ENCODE data around the gene OTUB1.
"Not testable (repeated sequence)": the region's sequence is repeated elsewhere in the genome, so short reads cannot be mapped to it uniquely, and the experiment has no call there.

OTUB1 gene

DNA sequence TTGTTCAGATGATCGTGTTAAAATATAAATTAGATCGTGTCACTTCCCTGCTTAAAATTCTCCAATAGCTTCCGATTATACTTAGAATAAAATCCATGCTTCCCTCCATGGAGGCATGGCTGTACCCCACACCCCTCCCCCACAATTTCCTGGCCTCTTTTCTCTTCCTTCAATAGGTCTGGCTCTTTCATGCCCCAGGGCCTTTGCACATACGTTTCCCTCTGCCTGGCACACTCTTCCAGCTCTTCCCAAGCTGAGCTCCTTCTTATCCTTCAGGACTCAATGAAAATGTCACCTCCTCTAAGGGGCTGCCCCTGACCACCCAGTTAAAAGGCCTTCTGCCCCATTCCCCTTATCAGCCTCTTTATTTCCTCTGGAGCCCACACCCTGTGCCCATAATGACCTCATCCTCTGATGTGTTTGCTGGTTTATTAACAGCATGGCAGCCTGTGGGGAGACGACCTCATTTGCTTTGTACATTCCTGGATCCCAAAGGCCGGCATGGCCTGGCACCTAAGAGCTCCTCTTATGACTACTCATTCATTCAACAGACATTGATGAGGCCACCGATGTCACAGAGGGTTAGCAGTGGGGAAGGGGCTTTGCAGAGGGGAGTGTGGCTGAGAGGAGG is 40.5 kb downstream of the OTUB1 start:
- no peak for DNase-seq

DNA sequence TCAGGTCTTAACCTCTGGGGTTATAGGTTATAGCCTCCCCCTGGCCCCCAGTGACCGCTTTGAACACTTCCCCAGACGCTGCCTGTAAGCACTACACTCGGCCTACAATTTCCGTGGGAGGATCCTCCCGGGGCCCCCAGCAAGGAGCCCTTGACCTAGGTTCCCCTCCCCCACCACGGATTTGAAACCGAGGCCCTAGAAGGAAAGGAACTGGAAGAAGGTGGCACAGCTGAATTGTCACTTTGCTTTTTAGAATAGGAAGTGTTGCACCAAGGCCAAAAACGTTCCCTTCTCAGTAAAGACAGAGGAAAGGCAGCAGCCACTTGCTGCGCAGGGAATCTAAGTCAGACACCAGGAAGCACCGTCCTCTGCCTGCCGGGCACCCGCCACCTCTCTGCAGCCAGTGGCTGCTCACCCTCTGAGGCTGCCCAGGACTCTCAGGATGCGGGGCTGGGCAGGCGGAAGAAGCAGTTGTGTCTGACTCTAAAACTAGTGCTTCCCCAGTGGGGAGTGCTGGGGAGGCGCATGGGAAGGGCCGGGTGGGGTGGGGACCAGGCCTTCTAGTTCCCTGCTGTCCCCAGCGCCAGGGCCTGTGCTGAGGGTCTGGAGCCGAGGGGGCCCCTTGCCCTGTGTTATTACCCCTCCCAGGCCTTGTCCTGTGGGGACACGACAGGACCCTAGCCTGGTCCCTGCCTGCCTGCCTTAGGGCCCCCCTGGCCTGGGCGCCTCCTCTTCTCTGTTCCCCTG is 41.6 kb downstream of the OTUB1 start:
- no peak for DNase-seq

DNA sequence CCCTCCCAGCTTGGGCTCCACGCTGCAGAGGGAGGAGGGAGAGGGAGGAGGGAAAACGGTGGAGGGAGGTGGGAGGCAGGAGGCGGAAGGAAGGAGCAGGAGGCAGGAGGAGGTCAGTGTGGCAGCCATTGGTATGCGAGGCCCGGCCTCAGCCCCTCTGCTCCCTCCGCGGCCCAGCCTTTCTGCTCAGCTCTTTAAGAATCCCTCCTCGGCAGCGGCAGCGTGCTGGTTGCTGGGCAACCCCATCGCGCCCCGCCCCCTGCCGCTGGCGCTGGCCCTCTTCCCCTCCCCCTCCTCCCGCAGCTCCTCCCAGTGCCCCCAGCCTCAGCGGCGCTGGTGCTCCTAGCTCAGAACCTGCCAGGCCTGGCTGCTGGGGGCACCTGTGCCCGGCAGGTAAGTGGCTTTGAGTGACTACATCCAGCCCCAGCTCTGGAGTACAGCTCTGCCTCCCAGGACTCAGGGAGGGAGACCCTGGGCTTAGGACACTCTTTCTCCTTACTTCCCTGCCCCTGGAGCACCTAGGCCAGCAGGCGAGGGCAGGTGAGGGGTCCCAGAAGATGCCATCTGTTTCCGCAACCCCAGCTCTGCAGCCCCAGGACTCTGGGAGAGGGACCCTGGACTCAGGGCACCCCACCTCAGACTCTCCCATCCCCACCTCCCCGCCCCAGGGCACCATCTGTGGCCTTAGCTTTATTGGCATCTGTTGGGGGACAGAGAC is 42.3 kb downstream of the OTUB1 start:
- DNase-seq, result no peak

DNA sequence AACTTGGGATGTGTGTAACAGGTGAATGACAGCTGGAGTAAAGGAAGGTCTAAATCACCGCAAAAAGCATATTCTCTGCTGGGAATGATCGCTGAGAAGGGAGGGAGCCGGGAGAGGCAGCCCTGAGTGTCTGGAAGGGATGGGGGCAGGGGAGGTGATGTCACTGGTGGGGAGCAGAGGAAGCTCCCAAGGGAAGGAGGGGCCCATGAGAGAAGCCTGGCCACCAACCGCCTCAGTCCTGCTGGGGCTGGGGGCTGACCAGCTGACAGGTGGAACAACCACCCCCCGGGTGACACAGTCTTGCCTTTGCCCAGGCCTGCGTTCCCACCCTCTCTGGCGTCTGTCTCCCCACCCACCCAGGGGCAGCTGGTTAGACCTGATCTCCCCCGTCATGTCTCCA is 43.5 kb downstream of the OTUB1 start:
- DNase-seq, result no peak

DNA sequence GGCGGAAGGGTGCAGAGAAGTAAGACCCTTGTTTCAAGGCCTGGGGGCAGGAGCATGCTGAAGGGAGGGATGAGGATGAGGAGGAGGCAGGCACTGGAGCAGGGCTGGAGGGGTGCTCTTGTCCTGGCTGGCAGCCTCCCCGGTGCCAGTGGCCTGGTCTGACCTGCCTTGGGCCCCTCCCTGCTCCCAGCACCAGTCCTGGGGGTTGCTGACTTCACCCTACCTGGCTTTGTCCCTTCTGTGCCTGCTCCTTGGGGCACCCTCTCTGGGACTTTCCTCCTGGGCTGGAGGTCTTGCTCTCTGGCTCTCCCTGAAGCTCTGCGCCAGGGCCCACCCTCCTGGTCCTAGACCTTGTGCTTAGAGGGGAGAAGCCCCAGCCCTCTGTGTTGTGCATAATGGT is 44.8 kb downstream of the OTUB1 start:
- no peak for DNase-seq

DNA sequence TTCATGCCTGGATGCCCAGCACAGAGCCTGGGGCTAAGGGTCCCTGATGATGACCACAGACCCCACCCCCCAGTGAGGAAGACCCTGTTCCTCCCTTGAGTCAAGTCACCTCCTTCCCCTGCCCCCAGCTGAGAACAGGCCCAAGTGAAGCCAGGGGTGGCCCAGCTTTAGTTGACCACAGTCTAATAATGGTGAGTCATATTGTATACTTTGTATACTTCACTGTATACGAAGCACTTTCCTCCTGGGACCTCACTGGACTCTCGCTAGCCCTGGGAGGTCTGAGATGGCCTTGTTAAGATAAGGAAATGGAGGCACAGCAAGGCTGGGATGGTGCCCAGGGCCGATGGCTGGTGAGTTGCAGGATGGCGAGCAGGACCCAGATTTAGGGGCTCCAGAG is 45.8 kb downstream of the OTUB1 start:
- DNase-seq, result no peak

DNA sequence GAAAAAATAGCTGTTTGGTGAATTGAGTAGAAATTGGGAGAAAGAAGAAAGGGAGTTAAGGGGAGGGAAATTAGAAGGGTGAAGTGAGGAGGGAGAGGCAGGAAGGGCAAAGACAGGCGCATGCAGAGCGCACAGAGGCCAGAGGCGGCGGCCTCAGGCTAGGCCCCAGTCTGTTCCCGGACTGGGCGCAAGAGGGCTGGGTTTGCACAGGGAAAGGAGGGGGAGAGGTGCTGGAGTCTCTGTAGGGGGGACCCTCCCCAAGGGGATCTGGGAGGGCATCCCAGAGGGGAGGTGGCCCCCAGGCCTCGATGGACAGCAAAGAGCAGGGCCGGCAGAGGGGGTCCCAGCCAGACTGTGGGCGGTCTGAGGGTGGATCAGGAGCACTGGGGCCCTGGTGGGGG is 48.2 kb downstream of the OTUB1 start:
- DNase-seq, result no peak

DNA sequence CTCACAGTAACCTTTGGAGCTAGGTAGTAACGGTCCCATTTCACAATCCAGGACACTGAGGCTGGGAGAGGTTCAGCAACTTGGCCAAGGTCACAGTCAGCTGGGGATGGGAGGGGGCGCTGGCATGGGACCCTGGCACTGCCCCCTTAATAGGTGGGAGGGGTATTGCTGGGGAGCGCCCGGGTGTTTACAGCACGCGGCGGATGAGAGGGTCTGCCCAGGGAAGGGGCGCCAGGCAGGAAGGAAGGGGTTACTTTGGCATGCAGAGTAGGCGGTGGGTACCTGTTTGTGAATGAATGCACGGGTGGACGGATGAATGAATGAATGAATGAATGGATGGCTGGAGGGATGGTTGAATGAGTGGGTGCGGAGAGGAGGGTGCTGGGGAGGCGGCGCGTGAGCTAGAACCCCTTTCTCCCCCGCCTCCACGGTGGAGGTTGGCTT is 48.9 kb downstream of the OTUB1 start:
- no peak for DNase-seq

DNA sequence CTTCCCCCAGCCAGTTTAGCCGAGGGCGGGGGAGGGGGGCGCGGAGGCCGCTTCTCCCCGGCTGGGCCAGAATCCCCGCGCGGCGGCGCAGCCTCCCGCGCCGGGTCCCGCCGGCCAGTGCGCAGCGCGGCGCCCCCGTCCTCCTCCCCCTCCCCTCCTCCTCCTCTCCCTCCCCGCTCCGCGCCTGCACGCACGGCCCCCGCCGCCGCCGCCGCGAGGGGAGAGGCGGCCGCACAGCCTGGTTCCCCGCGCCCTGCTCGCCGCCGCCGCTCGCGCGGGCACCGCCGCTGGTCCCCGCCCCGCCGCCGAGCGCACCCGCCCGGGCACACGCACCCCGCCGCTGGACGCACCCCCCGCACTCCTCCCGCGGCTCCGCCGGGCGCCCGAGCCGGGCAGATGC is 49.3 kb downstream of the OTUB1 start, which contains the start of gene FLRT1:
Gene FLRT1 (plus strand): TSS at position 356 of the 400 bp plus-strand sequence. CDS start 80,337 bp downstream, outside the sequence.
- DNase-seq, result no peak

DNA sequence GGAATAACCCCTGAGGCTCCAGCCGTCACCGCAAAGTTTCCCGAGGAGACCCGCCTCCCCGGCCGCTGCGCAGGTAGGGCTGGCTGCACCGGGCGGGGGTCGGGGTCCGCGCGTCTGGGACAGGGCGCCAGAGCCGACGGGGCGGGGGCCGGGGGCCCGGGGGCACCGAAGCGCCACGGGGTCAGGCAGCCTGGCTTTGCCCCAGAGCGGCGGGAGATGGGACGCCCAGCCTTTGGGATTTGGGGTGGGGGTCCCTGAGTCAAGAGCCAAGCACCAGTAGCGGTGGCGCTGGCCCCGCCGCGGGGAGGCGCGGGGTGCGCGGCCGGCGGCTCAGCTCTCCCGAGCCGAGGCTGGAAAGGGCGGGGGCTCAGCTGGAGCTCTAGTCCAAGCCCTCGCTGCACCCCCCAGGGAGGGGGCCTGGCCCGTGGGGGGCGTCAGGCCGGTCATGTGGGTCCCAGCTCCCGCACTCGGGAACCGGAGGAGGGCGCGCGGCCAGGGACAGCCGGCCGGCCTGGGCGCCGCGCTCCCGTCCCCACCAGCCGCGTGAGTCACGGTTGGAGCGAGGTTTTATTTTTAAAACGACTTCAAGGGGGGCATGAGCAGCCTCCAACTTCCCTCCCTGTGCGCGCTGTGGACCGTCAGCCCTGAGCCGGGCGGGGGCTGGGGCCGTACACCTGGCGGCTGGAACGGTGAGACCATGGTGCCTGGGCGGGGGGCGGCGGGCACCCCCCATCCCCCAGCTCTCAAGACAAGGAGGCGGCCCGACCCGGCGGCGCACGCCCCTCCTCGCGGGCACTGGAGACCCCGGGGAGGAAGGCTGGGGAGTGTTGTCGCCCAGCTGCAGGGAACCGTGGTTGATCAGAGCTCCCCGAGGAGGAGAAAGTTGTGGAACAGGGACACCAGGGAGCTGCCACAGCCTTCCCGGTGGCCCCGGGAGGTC is 50.1 kb downstream of the OTUB1 start:
- no peak for DNase-seq

DNA sequence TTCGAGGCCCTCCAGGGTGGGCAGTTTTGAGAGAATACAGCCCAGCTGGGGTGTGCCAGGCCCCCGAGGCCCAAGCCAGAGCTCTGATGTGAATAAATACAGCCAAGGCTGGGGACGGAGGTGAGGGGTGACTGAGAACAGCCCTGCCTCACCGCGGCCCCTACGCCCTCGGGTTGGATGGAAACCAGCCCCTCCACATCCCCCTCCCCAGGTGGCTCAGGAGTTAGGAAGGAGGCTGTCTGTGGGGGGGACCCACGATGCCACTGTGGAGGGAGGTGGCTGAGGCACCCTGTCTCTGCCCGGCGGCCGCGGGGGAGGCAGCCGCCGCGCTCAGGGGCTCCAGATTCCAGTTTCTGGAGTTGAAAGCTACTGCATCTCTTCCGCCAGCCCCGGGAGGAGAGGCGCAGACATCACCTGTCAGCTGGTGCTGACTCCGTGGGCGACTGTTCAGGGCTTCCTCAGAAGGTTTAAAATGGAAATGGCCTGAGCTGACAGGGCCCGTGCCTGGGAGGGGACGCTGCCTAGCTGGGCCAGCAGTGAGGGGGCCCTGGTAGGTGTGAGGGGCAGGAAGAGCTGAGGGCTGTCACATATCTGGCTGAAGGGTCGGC is 50.9 kb downstream of the OTUB1 start:
- no peak for DNase-seq

DNA sequence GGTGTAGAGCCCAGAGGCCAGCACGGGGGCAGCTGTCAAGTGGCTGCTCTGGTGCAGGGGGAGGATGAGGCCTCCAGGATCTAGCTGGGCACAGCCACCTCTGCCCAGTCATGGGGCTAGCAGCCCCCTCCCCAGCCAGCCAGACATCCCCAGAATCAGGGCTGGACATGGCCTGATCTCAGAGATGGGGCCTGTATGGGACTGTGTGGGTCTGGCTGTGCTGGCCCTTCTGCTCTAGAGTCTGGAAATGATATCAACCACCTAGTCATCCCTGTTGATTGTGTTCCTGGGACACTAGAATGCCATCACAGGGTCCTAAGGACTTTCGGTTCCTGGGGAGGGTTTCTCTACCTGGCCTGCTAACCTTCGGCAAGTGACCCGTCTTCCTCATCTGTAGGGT is 52.3 kb downstream of the OTUB1 start:
- DNase-seq, result no peak

DNA sequence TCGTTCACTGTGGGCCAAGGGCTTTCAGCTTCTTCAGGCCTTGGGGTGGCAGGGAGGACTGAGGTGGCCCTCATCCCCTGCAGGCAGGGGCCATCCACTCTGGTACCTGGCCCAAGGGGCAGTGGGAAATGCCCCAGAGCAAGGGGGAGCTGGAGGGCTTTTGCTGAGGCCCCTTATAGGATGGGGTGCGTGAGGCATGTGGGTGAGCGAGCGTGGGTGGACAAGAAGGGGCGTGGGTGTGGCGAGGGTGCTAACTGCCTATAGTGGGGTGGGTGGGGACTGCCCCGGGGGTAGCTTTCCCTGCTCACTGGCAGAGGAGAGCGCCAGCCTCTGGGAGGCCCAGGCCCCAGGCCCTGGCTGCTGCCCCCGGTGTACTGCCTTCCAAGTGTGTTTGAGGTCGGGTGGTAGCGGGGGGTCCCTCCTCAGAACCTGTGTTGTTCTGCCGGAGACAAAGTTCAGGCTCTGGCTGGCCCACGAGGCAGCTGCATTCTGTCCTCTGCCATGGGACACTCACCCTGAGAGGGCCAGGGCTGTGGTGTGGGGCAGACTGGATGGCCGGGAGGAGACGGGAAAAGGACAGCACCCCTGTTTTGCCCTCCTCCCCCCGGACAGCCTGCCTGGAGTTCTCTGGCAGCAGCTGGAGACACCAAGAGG is 52.9 kb downstream of the OTUB1 start:
- no peak for DNase-seq

DNA sequence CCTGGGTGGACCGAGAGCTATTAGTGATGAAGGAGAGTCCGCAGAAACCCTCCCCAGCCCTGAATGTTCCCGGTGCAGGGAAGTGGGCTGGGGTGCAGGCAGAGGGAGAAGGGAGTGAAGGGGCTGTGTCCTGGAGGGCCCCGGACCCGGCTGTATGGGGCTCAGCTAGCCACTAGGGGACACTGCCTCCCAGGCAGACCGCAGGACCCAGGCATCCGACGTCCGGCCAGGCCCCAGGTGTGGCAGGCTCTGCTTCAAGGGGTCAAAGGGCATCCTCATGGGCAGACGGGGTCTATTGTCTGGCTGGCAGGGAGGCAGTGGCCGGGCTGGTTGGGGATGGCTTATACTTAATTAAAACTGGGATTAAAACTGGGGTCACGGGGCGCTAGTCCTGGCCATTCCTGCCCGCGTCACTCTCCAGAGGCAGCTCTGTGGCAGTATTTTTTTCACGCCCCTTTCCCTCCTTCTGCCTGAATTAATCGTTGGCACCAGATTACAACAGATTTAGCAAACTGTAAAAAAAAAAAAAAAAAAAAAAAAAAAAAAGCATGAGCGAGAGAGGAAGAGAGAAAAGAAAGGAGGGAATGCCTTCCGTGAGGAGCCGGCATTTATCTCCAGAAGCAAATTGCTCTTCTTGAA is 54.6 kb downstream of the OTUB1 start:
- no peak for DNase-seq

DNA sequence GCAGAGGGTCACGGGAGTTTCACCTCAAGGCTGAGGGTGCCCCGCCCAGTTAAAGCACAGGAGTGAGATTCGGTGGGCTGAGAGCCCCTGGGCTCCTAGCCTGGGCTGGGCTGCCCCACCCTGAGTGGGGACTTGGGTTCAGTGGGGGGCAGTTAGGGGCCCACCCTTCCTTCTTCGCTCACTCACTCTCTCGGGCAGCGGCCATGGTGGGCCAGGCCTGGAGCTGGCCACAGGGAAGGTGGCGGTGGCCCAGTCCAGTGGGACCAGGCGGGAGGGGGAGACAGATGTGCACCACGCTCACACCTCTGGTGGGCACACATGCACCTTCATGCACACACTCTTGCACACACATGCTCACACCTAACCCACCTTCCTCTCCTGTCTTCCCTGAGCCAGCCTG is 55.6 kb downstream of the OTUB1 start:
- DNase-seq, result no peak

DNA sequence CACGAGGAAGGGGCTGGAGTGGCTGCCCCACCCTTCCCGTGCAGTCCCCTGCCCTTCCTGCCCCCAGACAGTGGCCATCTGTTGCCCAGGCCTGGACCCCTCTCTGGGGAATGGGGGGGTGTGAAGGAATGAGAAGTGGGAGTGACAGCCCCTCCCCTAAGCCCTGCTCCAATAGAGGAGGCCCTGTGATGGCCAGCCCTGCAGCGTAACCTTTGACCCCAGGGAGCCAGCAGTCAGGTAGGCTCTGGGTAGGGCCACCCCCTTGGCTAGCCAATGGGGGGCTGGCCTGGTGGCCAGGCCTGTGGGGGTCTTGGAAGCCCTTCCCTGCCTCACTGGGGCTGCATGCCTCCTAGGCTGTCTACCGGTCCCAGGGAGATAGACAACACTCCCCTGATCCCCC is 56.1 kb downstream of the OTUB1 start:
- DNase-seq, result no peak

DNA sequence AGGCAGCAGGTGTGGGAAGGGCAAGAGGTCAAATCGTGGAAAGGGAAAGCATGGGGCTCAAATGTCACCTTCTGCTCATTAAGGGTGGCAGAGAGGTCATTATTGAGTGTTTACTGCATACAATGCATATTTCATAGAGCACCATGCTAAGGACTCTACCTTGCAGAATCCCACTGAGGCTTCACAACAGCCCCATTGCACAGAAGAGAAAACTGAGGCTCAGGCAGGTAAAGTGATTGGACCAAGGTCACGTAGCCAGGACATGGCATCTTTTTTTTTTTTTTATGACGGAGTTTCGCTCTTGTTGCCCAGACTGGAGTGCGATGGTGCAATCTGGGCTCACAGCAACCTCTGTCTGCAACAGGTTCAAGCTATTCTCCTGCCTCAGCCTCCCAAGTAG is 57.3 kb downstream of the OTUB1 start:
- DNase-seq, result no peak

DNA sequence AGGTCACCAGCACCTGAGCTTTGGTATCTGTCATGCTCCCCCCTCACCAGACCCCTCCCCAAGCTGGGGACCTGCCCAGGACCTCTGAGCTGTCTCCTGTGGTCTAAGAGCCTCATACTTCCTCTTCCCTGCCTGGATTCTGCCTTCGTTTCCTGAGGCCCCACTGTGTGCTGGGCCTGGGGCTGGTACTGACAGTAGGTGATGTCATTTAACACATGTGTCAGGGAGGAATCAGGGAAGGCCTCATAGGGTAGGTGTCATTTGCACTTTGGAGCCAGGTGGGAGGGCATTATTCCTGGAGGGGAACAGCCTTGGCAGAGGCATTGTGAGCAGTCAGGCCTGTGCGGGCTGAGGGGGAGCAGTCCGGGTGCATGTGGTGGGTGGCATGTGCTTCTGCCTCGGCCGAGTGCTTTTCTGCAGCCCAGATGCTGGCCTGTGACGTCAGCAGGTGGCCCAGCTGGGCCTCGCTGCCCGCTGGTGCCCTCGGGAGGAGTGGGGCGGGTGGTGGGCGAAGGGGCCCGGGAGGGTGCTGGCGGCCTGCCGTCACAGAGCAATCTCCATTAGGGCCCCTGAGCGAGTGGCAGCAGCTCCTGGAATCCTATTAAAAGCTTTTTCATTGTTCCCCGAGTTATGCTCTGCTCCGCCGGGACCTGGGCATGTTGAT is 58.6 kb downstream of the OTUB1 start:
- DNase-seq, result no peak

DNA sequence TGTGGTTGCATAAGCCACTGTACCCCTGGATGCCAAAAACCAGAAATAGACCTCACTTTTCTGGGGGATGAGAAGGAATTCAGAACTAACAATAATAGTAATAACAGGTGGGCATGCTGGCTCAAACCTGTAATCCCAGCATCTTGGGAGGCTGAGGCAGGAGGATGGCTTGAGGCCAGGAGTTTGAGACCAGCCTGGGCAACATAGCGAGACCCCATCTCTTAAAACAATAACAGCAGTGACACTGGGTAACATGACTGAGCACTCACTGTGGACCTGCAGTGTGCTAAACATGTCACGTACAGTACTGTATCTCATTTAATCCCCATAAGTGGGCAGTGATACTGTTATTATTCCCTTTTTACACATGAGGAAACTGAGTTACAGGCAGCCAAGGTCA is 59.5 kb downstream of the OTUB1 start:
- no peak for DNase-seq

DNA sequence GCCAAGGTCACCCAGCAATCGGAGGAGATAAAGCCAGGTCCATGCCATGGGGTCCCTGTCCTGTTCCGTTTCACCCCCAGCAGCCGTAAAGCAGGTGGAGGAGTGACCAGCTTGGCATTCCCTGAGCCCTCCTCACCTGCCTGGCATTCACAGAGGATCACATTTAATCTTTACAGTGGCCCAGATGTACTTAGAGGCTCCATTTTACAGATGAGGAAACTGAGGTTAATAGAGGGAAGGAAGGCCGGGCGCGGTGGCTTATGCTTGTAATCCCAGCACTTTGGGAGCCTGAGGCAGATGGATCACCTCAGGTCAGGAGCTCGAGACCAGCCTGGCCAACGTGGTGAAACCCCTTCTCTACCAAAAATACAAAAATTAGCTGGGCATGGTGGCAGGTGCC is 61.1 kb downstream of the OTUB1 start:
- DNase-seq, result not testable (repeated sequence)
